ENCODE data around the gene IL1RAP. TPM values are rescaled to one million over a fixed set of nuclear protein-coding genes. Genes with fewer than 3 reads are reported as not detected.

The IL1RAP gene
- total and polyA plus RNA-seq, 2 experiments from 2014 or later = 14.6 to 46.5 TPM

DNA sequence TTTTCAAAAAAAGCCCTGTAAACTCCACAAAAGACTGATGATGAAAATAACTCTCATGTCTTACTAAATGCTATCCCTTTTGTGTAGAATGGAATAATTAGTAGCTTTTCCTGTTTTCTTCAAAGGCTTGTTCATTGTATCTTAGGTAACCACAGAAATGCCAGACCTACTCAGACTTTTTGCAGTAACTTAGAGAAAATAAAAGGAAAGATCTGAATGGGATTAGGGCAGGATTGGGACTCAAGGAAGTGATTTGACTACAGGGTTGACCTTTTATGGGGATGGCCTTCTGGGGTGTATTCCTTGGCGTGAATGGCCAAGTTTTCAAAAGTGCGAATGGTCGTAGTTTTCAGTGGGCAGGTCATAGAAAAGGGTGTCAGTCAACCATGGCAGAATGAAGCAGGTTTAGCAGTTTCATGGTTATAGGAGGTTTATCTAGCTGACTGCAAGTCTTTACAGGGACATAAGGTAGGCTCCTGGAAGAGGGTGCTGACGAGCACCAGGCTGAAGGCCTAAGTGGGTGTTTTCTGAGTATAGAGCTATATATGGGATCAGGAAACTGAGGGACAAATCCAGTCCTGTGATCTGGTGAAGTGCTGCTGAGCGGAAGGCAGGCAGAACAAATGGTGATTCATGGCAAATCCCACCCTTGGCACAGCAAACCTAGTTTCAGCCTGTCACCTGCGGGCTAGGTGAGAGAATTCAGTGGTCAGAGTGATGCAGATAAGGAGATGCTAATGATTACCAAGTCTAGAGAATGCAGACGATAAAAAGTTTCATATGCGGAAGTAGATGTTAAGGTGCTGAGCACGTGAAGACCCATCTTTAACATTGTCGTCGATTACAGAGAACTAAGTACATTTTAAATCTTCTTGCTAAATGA lies 46.4 kb downstream of the IL1RAP start:
- Histone ChIP-seq H2AFZ (no peak overlapping the region), H3K79me2 (peaks cover 7% of the 10 kb centered on the region), H4K20me1 (ENCODE audit: insufficient read depth, poor library complexity, severe bottlenecking) (no peaks in the 10 kb centered on the region), H3K4me2 (no peak overlapping the region), H3K27me3 (no peaks in the 10 kb centered on the region), H3K27ac (no peak overlapping the region), H3K4me3 (no peak overlapping the region), H3K4me1 (ENCODE audit: insufficient read depth) (no peaks in the 10 kb centered on the region), H3K36me3 (replicated peaks; ENCODE audit: insufficient read depth, low read depth) (no peaks in the 10 kb centered on the region), H3K9me3 (ENCODE audit: low read depth) (no peaks in the 10 kb centered on the region), H3K9me2 (replicated peaks; ENCODE audit: insufficient read depth) (no peaks in the 10 kb centered on the region)
- DNase-seq (ENCODE audit: low spot score) = no peak
- 91% methylated on average over 11 of the region's 11 CpGs for WGBS (ENCODE audit: low lambda C conversion rate, missing lambda C conversion rate)
- TF ChIP-seq, protein P1, sequence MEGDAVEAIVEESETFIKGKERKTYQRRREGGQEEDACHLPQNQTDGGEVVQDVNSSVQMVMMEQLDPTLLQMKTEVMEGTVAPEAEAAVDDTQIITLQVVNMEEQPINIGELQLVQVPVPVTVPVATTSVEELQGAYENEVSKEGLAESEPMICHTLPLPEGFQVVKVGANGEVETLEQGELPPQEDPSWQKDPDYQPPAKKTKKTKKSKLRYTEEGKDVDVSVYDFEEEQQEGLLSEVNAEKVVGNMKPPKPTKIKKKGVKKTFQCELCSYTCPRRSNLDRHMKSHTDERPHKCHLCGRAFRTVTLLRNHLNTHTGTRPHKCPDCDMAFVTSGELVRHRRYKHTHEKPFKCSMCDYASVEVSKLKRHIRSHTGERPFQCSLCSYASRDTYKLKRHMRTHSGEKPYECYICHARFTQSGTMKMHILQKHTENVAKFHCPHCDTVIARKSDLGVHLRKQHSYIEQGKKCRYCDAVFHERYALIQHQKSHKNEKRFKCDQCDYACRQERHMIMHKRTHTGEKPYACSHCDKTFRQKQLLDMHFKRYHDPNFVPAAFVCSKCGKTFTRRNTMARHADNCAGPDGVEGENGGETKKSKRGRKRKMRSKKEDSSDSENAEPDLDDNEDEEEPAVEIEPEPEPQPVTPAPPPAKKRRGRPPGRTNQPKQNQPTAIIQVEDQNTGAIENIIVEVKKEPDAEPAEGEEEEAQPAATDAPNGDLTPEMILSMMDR (IDR thresholded peaks at IDR 0.05; ENCODE audit: poor library complexity) = no peak
- TF ChIP-seq EZH2phosphoT487 (IDR thresholded peaks at IDR 0.05; ENCODE audit: low read depth, severe bottlenecking, unreplicated experiment) (no peak), EZH2 (IDR thresholded peaks at IDR 0.05; ENCODE audit: borderline replicate concordance) (no peak)

DNA sequence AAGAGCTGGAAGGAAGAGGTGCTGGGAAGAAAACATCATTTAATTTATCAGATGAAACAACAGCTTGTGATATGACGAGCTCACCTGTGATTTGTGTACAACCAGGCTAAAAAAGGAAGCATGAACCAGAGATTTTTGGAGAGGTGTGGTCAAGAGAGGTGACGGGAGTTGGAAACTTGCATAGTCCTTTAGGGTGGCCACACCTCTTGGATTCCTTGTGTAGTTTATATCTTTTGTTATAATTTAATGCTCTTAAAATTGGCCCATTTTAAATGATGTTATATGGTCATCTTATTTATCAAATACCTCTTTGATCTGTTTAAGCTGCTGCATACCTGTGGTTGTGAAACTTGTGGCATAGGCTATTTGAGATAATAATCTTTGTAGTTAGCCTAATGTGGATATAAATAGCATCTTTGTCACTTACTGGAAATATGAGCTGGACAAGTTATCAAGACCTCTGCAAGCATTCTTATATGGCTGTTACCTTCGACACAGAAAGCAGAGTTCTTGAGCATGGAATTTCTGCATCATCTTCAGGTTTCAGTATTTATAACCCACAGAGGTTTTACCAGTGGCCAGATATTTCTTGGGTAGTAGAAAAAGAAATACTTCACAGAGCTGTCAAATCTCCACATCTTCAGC lies 49.1 kb downstream of the IL1RAP start:
- peaks cover 7% of the 10 kb centered on the region for H3K79me2 ChIP-seq
- WGBS (ENCODE audit: low lambda C conversion rate, missing lambda C conversion rate) = 81% methylated on average over 3 of the region's 3 CpGs
- no peak overlapping the region for H3K27ac ChIP-seq

DNA sequence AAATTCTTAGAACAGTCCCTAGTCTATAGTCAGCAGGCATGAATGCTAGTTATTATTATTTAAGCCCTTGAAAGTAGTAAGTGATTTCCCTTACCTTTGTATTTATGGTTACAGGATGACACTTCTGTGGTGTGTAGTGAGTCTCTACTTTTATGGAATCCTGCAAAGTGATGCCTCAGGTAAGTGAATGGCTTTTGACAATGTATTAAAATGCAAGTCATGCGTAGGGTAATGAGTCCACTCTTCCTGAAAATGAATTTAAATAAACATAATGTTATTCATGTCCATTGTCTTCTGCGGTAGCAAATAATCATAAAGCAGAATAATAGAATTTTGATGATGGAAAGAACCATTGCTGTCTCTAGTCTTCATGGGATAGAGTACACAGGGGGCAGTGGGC lies 50.3 kb downstream of the IL1RAP start:
- Histone ChIP-seq H3K4me2 (no peak overlapping the region), H3K27me3 (no peaks in the 10 kb centered on the region), H3K79me2 (peaks cover 7% of the 10 kb centered on the region), H4K20me1 (ENCODE audit: insufficient read depth, poor library complexity, severe bottlenecking) (no peaks in the 10 kb centered on the region), H2AFZ (no peak overlapping the region), H3K9me3 (ENCODE audit: low read depth) (no peaks in the 10 kb centered on the region), H3K4me1 (ENCODE audit: insufficient read depth) (peaks cover 3% of the 10 kb centered on the region), H3K27ac (no peak overlapping the region), H3K36me3 (replicated peaks; ENCODE audit: insufficient read depth, low read depth) (no peaks in the 10 kb centered on the region), H3K9me2 (replicated peaks; ENCODE audit: insufficient read depth) (no peaks in the 10 kb centered on the region), H3K4me3 (no peak overlapping the region)
- WGBS (ENCODE audit: low lambda C conversion rate, missing lambda C conversion rate) = 98% methylated on average over 2 of the region's 2 CpGs
- TF ChIP-seq EZH2phosphoT487 (IDR thresholded peaks at IDR 0.05; ENCODE audit: low read depth, severe bottlenecking, unreplicated experiment) (no peak), EZH2 (IDR thresholded peaks at IDR 0.05; ENCODE audit: borderline replicate concordance) (no peak)
- no peak for DNase-seq (ENCODE audit: low spot score)

More for the DNA sequence above, 49.1 kb downstream of the IL1RAP start:
- Histone ChIP-seq H3K4me3 (no peak overlapping the region), H3K9me3 (ENCODE audit: low read depth) (no peaks in the 10 kb centered on the region), H2AFZ (no peak overlapping the region), H3K27me3 (no peaks in the 10 kb centered on the region), H3K4me1 (ENCODE audit: insufficient read depth) (peaks cover 3% of the 10 kb centered on the region), H3K9me2 (replicated peaks; ENCODE audit: insufficient read depth) (no peaks in the 10 kb centered on the region), H3K36me3 (replicated peaks; ENCODE audit: insufficient read depth, low read depth) (no peaks in the 10 kb centered on the region), H4K20me1 (ENCODE audit: insufficient read depth, poor library complexity, severe bottlenecking) (no peaks in the 10 kb centered on the region), H3K4me2 (no peak overlapping the region)
- no peak for DNase-seq (ENCODE audit: low spot score)
- TF ChIP-seq EZH2 (IDR thresholded peaks at IDR 0.05; ENCODE audit: borderline replicate concordance) (no peak), EZH2phosphoT487 (IDR thresholded peaks at IDR 0.05; ENCODE audit: low read depth, severe bottlenecking, unreplicated experiment) (no peak)
- TF ChIP-seq, protein P1 (IDR thresholded peaks at IDR 0.05; ENCODE audit: poor library complexity) = no peak

Data from hepatocyte (in vitro differentiated cells).